ENCODE measurements around the gene S1PR5. TPM values are rescaled to one million over a fixed set of nuclear protein-coding genes. Genes with fewer than 3 reads are reported as not detected.
"Not testable (repeated sequence)": the region's sequence is repeated elsewhere in the genome, so short reads cannot be mapped to it uniquely, and the experiment has no call there.

S1PR5 gene
- total RNA-seq, 4 donors from 2014 or later = 8.9 to 27.2 (median 16.3) TPM

GRCh38 chr19:10538204-10538983 lies 21.1 kb upstream of the S1PR5 start:
- intact Hi-C loops (cut with DNase I) = no loop called here
- no peak for DNase-seq

DNA sequence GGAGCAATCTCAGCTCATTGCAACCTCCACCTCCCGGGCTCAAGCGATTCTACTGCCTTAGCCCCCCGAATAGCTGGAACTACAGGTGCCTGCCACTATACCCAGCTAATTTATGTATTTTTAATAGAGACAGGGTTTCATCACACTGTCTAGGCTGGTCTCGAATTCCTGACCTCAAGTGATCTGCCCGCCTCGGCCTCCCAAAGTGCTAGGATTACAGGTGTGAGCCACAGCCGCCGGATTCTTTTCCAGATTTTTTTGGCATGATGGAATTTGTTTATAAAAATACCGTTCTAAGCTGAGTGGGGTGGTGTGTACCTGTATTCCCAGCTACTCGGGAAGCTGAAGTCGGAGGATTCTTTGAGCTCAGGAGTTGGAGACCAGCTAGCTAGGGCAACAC lies 20.4 kb upstream of the S1PR5 start:
- intact Hi-C loops (cut with DNase I) = no loop called here
- no peak for DNase-seq
- TF ChIP-seq CTCF (IDR thresholded peaks at IDR 0.05) (no peak), POLR2A (IDR thresholded peaks at IDR 0.05) (no peak)
- H3K4me3 ChIP-seq = no peak overlapping the region
- peaks cover 0 to 17% (median 0%) of the 10 kb centered on the region in 4 donors for H3K27me3 ChIP-seq
- H3K4me1 ChIP-seq = peaks cover 0 to 39% (median 12%) of the 10 kb centered on the region in 3 donors
- no peaks in the 10 kb centered on the region for H3K36me3 ChIP-seq
- WGBS, 2 donors = 67 to 78% methylated on average over 11 of the region's 11 CpGs
- no peak overlapping the region for H3K27ac ChIP-seq
- no peaks in the 10 kb centered on the region for H3K9me3 ChIP-seq

More at GRCh38 chr19:10538204-10538983, 21.1 kb upstream of the S1PR5 start:
- no peak overlapping the region for H3K27ac ChIP-seq
- H3K36me3 ChIP-seq = no peaks in the 10 kb centered on the region
- WGBS, 2 donors = 67 to 68% methylated on average over 19 to 20 of the region's 20 CpGs
- no peaks in the 10 kb centered on the region for H3K9me3 ChIP-seq
- H3K4me1 ChIP-seq = peaks cover 0 to 41% (median 16%) of the 10 kb centered on the region in 3 donors
- H3K27me3 ChIP-seq = peaks cover 0 to 17% (median 0%) of the 10 kb centered on the region in 4 donors
- H3K4me3 ChIP-seq = no peak overlapping the region
- TF ChIP-seq POLR2A (IDR thresholded peaks at IDR 0.05) (no peak), CTCF (IDR thresholded peaks at IDR 0.05) (no peak)

DNA sequence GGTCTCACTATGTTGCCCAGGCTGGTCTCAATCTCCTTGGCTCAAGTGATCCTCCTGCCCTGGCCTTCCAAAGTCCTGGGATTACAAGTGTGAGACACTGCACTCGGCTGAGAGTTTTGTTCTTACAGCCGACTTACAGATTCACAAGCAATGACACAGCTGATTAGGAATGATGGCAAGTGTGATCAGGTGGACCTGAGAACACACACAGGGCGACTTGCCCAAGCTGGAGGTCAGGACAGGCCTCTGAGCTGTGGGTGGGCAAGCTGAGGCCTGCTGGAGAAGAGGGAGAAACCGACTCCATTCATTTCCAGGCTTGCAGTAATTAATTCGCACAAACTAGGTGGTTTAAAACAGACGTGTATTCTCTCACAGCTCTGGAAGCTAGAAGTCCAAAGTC lies 18.4 kb upstream of the S1PR5 start:
- peak overlapping the region; percentile 45 to 75 (median 71) for H3K27ac ChIP-seq

GRCh38 chr19:10533646-10534386 lies 16.6 kb upstream of the S1PR5 start:
- Histone ChIP-seq H3K36me3 (no peaks in the 10 kb centered on the region), H3K4me1 (peaks cover 0 to 32% (median 12%) of the 10 kb centered on the region in 3 donors), H3K4me3 (no peak overlapping the region), H3K9me3 (no peaks in the 10 kb centered on the region), H3K27ac (peak overlapping the region; percentile 70 to 75 (median 74)), H3K27me3 (peaks cover 0 to 11% (median 0%) of the 10 kb centered on the region in 4 donors)
- intact Hi-C loops (cut with DNase I) = no loop called here
- TF ChIP-seq POLR2A (IDR thresholded peaks at IDR 0.05) (no peak), CTCF (IDR thresholded peaks at IDR 0.05) (no peak)
- no peak for DNase-seq
- 44 to 51% methylated on average over 10 of the region's 10 CpGs for WGBS, 2 donors

More for the DNA sequence above, 18.4 kb upstream of the S1PR5 start:
- Histone ChIP-seq H3K4me3 (no peak overlapping the region), H3K9me3 (no peaks in the 10 kb centered on the region), H3K4me1 (peaks cover 0 to 32% (median 12%) of the 10 kb centered on the region in 3 donors), H3K27me3 (peaks cover 0 to 17% (median 0%) of the 10 kb centered on the region in 4 donors), H3K36me3 (no peaks in the 10 kb centered on the region)
- TF ChIP-seq POLR2A (IDR thresholded peaks at IDR 0.05) (no peak), CTCF (IDR thresholded peaks at IDR 0.05) (no peak)
- WGBS, 2 donors = 31 to 55% methylated on average over 5 to 6 of the region's 6 CpGs
- intact Hi-C loops (cut with DNase I) = no loop called here
- DNase-seq = no peak

DNA sequence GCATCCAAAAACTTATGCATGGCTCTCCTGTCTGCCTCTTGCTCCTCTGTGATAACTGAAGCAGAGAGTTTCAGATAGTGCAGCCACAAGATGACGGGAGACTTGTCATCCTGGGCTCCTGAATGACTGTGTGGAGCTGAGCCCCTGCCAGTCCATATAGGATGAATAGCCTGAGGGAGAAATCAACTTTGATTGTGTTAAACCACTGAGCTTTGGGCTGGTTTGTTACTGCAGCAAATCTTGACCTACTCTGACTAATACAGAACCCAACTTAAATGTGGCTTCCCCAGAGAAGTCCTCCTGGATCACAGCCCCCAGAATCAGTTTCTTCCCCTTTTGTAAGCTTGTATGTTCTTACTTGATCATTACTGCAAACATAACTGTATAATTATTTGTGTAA lies 15.2 kb upstream of the S1PR5 start:
- Histone ChIP-seq H3K9me3 (no peaks in the 10 kb centered on the region), H3K36me3 (no peaks in the 10 kb centered on the region), H3K27ac (no peak overlapping the region), H3K4me1 (peaks cover 0 to 32% (median 12%) of the 10 kb centered on the region in 3 donors), H3K4me3 (no peak overlapping the region), H3K27me3 (peaks cover 0 to 11% (median 0%) of the 10 kb centered on the region in 4 donors)
- TF ChIP-seq CTCF (IDR thresholded peaks at IDR 0.05) = no peak
- no peak for TF ChIP-seq POLR2A (IDR thresholded peaks at IDR 0.05)
- 67 to 100% methylated on average over 1 of the region's 1 CpG for WGBS, 2 donors
- no peak for DNase-seq
- intact Hi-C loops (cut with DNase I) = no loop called here

GRCh38 chr19:10526887-10527286 lies 9.6 kb upstream of the S1PR5 start:
- H3K9me3 ChIP-seq; H3K27me3 ChIP-seq; intact Hi-C loops (cut with DNase I); DNase-seq; H3K27ac ChIP-seq; H3K36me3 ChIP-seq; H3K4me3 ChIP-seq: not testable (repeated sequence)
- H3K4me1 ChIP-seq = peaks cover 0 to 23% (median 2%) of the 10 kb centered on the region in 3 donors
- WGBS, 2 donors = 86 to 87% methylated on average over 5 to 7 of the region's 8 CpGs

All from esophagus squamous epithelium (tissue), 5 donors.